HG03064 (cell line): ENCODE measurements around the gene UNC5B.

ENCODE experiments used
- ATAC-seq: cut with Tn5 transposase; IDR thresholded peaks from one replicate; pipeline ENCODE4 v1.9.1; 2021; ENCODE audit warnings: low read depth; ENCODE audit not compliant: unreplicated experiment

UNC5B gene

GRCh38 chr10:71212318-71213126, at the start of gene UNC5B:
Gene UNC5B (plus strand): TSS chr10:71212570. CDS start chr10:71212986, 416 bp downstream.
- no peak for ATAC-seq

- ATAC-seq, result no peak
These were observed 38.9 kb upstream of the UNC5B start for GRCh38 chr10:71173466-71173865.

DNA sequence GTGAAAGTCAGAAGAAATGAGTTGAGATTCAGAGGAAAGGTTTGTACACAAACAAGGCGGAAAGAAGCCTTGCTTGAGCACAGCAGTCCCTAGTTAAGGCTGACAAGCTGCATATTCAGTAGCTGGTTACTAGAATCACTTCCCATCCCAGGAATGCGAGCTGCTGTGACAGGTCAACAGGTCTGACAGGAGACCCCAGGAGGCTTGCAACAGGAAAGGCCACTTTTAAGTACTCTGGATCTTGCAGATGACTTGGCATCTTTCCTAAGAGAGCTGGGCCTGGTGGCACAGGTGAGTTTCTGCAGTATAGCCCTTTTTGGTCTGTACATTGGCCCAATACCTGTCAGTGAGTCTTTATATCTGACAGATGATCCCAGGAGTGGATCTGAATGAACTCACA, 35.7 kb upstream of the UNC5B start:
- no peak for ATAC-seq

DNA sequence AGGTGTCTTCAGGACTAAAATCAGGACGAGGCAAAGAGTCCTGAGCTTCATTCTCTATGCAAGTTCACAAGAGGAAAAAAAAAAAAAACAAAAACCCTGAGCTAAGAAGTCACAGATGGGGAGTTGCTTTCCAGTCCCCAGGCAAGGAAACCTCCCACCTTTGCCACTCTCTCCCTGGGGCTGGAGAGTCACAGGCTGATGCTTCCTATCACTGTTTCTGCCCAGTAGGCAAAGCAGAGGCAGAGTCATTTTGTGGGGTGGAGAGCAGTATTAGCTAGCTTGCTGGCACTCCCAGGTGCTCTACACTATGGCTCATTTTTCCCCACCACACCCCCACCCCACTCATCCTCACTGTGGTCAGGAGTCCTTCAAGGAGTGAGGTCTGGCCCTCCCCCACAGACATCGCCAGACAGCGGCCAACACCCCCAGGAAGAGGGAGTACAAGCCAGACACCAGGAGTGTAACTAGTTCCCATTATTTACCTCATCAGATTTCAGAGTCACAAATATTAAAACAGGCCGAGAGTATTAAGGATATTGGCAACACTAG, 34.6 kb upstream of the UNC5B start:
- no peak for ATAC-seq

DNA sequence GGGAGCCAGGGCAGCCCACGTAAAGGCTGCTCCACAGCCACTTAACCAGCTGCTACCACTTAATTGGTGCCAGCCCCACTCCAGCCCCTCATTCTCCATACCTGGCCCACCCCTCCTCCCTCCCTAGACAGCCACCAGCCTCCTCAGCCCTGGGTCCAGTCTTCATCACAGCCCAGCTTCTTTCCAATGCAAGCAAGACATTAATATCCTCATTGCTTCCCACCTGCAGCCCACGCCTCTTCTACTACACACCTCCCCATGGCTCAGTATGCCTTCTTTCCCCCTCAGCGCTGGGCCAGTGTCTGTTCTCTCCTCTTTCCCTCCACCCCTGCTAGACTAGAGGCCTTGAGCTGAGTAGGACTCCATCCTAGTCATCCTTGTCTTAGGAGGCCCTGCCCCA, 33.5 kb upstream of the UNC5B start:
- ATAC-seq, result no peak

DNA sequence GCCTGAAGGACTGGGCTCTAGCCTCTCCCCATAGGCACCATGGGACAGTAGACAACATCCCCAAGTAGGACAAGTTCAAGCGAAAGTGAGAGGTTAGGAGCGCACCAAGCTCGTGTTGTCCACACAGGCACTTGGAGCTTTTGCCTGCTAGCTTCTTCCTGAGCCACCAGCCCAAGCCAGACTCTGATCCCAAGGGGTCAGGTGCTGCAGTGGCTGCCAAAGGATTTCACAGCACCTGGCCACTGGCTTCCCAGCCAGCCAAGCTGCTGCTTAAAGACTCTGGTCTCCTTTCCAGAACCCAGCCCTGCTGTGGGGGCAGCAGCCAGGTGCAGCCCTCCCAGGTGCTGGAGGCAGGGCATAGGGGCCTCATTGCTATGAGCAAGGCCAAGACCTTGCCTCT, 33.0 kb upstream of the UNC5B start:
- no peak for ATAC-seq

DNA sequence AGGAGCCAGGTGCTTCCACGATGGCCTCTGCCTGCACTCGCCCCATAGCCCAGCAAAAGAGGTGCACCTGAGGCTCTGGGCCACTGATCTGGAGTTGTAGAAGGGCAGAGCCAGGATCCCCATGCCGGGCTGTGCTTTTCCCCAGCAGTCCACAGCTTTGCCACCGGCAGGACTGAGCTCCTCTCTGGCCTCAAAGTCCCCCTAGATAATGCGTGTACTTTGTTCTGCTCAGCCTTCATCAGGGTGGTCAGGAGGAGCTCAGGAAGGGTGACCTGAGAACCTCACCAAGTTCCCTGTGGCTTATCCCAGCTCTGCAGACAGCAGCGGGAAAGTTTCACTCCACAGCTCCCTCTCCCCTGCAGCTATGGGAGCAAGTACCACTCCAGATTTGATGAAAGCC, 27.9 kb upstream of the UNC5B start:
- no peak for ATAC-seq

DNA sequence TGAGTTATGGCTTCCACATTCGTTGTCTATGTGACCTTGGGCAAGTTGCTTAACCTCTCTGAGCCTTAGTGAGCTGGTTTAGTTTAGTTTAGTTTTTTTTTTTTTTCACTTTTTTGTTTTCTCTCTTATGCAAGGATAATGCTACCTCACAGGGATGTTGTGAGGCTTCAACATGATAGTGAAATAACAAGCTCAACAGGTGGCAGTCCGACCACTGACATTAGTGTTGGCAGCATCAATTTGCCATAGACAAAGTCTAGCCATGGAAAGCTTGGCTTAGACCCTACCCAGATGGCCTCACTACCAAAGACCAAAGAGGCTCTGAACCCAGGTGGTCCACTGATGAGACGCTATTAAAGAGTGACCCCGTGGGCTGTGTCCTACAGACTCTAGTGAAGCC, 27.2 kb upstream of the UNC5B start:
- no peak for ATAC-seq

GRCh38 chr10:71187197-71187596, 25.2 kb upstream of the UNC5B start:
- ATAC-seq, result no peak

DNA sequence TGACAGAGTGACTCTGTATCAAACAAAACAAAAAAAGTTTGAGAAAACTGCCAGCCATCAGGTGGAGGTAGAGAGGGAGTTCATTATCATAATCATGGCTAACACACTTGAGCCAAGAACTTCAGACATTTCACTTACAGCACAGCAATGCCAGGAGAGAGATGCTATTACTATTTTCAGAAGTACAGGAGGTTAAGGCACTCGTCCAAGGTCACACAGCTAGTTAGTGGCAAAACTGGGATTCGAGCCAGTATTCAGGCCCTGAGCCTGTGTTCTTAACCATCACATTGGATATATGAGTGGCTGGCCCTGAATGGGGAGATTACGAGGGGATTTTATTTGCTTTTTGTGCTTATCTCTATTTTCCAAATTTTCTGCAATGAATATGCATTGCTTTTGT, 24.8 kb upstream of the UNC5B start:
- no peak for ATAC-seq

GRCh38 chr10:71188201-71188600, 24.2 kb upstream of the UNC5B start:
- ATAC-seq, result no peak

- ATAC-seq, result no peak
These were observed 21.4 kb upstream of the UNC5B start for GRCh38 chr10:71191019-71191418.

GRCh38 chr10:71191551-71192076, 20.8 kb upstream of the UNC5B start:
- ATAC-seq, result no peak

GRCh38 chr10:71193516-71193915, 18.9 kb upstream of the UNC5B start:
- no peak for ATAC-seq

GRCh38 chr10:71197955-71198354, 14.4 kb upstream of the UNC5B start:
- no peak for ATAC-seq

- no peak for ATAC-seq
These were observed 10.5 kb upstream of the UNC5B start for GRCh38 chr10:71201849-71202248.

GRCh38 chr10:71202314-71202713, 10.1 kb upstream of the UNC5B start:
- ATAC-seq, result no peak

GRCh38 chr10:71203124-71203523, 9.2 kb upstream of the UNC5B start:
- ATAC-seq, result no peak

GRCh38 chr10:71203716-71204115, 8.7 kb upstream of the UNC5B start:
- no peak for ATAC-seq

- ATAC-seq, result no peak
These were observed 7.6 kb upstream of the UNC5B start for GRCh38 chr10:71204746-71205145.

DNA sequence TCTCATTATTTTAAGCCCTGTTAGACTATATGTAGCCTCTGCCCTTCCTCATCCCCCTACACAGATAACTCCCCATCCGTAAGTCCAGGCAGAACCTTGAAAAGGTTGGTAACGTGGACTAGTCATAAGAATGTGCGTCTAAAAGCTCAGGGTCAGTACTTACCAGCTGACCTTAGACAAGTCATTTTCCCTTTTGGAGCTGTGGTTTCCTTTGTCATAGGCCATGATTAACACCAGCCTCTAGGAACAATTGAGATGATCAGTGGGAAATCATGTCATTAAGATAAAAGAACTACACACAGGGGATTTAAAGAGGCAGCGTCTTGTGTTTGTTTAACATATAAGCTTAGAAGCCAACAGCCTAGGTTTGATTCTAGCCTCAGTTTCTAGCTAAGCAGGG, 6.9 kb upstream of the UNC5B start:
- ATAC-seq, result no peak

GRCh38 chr10:71206911-71207310, 5.5 kb upstream of the UNC5B start:
- no peak for ATAC-seq
